Keratinocyte (primary cell): ENCODE measurements around the gene COTL1. TPM values are rescaled to one million over a fixed set of nuclear protein-coding genes. Genes with fewer than 3 reads are reported as not detected.
"Not testable (repeated sequence)": the region's sequence is repeated elsewhere in the genome, so short reads cannot be mapped to it uniquely, and the experiment has no call there.

ENCODE experiments used
- DNase-seq: peaks from one replicate; pipeline ENCODE4 v3.0.0-alpha.2; 2011; ENCODE audit warnings: low read depth, missing footprints, low spot score
- FAIRE-seq: peaks from 2 replicates; lab custom pipeline; 2011; peaks lifted over from hg19 to GRCh38; lab: Jason Lieb, UNC
- H2AFZ ChIP-seq: 2 replicates; pipeline ENCODE4 v1.6.0; 2012; ENCODE audit warnings: low read length, control low read depth, inconsistent platforms; ENCODE audit not compliant: control insufficient read depth
- H3K27ac ChIP-seq: 2 replicates; pipeline ENCODE4 v1.5.1; 2011; ENCODE audit warnings: low read length; ENCODE audit not compliant: control insufficient read depth, insufficient read depth
- H3K27me3 ChIP-seq: 3 replicates; pipeline ENCODE4 v1.6.0; 2011; ENCODE audit warnings: low read length; ENCODE audit not compliant: control insufficient read depth, insufficient read depth; ENCODE audit errors: extremely low read depth
- H3K36me3 ChIP-seq, 2 experiments: 2 replicates in 1 of 2; 3 replicates in 1 of 2; pipeline ENCODE4 v1.5.1; 2011; ENCODE audit warnings: low read length in 2 of 2, mild to moderate bottlenecking in 1 of 2; ENCODE audit not compliant: control insufficient read depth in 2 of 2, insufficient read depth in 2 of 2; ENCODE audit errors: extremely low read depth in 1 of 2
- H3K4me1 ChIP-seq: 3 replicates; pipeline ENCODE4 v1.5.1; 2011; ENCODE audit warnings: low read length; ENCODE audit not compliant: control insufficient read depth, insufficient read depth; ENCODE audit errors: extremely low read depth
- H3K4me2 ChIP-seq: 3 replicates; pipeline ENCODE4 v1.6.0; 2011; ENCODE audit warnings: low read depth, low read length; ENCODE audit not compliant: control insufficient read depth, insufficient read depth; ENCODE audit errors: extremely low read depth
- H3K4me3 ChIP-seq, 3 experiments: fragments of 200-600 bp in 1 of 3; sonication (generic) in 1 of 3; 2 replicates in 2 of 3; 3 replicates in 1 of 3; pipeline ENCODE4 v1.5.1; 2011 to 2016; ENCODE audit warnings: low read length in 3 of 3, mild to moderate bottlenecking in 3 of 3, control low read depth in 2 of 3, inconsistent platforms in 1 of 3, low read depth in 1 of 3, mixed read lengths in 1 of 3, mixed run types in 1 of 3, moderate library complexity in 1 of 3; ENCODE audit not compliant: control insufficient read depth in 2 of 3, insufficient read depth in 2 of 3; ENCODE audit errors: extremely low read depth in 1 of 3
- H3K79me2 ChIP-seq: 2 replicates; pipeline ENCODE4 v1.6.0; 2012; ENCODE audit warnings: low read length; ENCODE audit not compliant: control insufficient read depth, insufficient read depth
- H3K9ac ChIP-seq: 3 replicates; pipeline ENCODE4 v1.6.0; 2011; ENCODE audit warnings: low read length; ENCODE audit not compliant: control insufficient read depth, insufficient read depth; ENCODE audit errors: extremely low read depth
- H3K9me1 ChIP-seq: 3 replicates; pipeline ENCODE4 v1.6.0; 2011; ENCODE audit warnings: low read length; ENCODE audit not compliant: control insufficient read depth, insufficient read depth; ENCODE audit errors: extremely low read depth
- H3K9me3 ChIP-seq: 2 replicates; pipeline ENCODE4 v1.5.1; 2012; ENCODE audit warnings: low read depth, low read length; ENCODE audit not compliant: control insufficient read depth
- H4K20me1 ChIP-seq: 3 replicates; pipeline ENCODE4 v1.6.0; 2011; ENCODE audit warnings: low read length; ENCODE audit not compliant: control insufficient read depth, insufficient read depth; ENCODE audit errors: extremely low read depth
- EZH2 ChIP-seq: IDR thresholded peaks from one replicate; pipeline ENCODE4 v1.6.1; 2012; ENCODE audit warnings: inconsistent platforms, mild to moderate bottlenecking, low read length, moderate library complexity
- dilution Hi-C: fragments of 300-500 bp; cut with MboI; formaldehyde crosslinking; loops from one replicate; pipeline ENCODE4 v1.7.0; 2020; ENCODE audit warnings: low sequenced_read_pairs; ENCODE audit not compliant: extremely low pct_ligation_motif_present
- polyA plus RNA-seq, 5 experiments: library from polyadenylated mRNA; depleted of rRNA in 3 of 5; stranded (reverse) in 3 of 5; stranded (forward) in 1 of 5; unstranded in 1 of 5; fragments of >200 nt; gene quantifications; 1 replicate in 1 of 5; 2 replicates in 3 of 5; 3 replicates in 1 of 5; pipeline versions ENCODE4 v1.2.1 to v1.2.3, GENCODE V29; 2011 to 2012; ENCODE audit warnings: missing spikeins in 2 of 5, low read depth in 1 of 5, low replicate concordance in 1 of 5
- TF ChIP-seq, protein P1 (sequence below), 3 experiments: IDR thresholded peaks in 1 of 3; conservative IDR thresholded peaks in 1 of 3; optimal IDR thresholded peaks in 1 of 3; 2 replicates in 2 of 3; 3 replicates in 1 of 3; pipeline versions ENCODE3 to v1.5.1; 2011; ENCODE audit warnings: low read length in 3 of 3, mild to moderate bottlenecking in 3 of 3, moderate library complexity in 2 of 3, control low read depth in 1 of 3, inconsistent platforms in 1 of 3; ENCODE audit not compliant: insufficient read depth in 2 of 3; ENCODE audit errors: extremely low read depth in 1 of 3

COTL1 gene
- polyA plus RNA-seq, 1 donor (not counting 4 experiments of a cell fraction or from before 2014, with no cell fraction given) = 116 TPM

DNA sequence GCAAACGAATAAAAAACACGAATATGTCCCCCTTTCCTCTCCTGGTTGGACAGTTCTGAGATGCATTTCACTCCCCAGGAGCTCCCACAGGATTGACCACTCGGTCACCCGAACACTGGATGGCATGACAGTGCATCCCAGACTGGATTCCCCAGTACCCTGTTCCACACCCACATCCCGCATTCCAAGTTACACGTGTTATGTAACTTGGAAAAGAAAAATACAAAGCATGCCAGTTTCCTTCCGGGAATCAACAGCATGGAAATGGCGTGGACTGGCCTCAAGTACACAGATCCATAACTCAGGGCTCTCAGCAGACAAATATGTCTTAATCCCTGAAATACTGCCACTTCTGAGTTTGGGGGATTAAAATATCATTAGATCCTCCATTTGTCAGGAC lies 17.8 kb upstream of the COTL1 start:
- no peaks in the 10 kb centered on the region for H3K36me3 ChIP-seq
- H3K4me3 ChIP-seq = no peak overlapping the region
- H2AFZ ChIP-seq = peak overlapping the region; percentile 42
- no peak for DNase-seq
- no peak overlapping the region for H3K4me2 ChIP-seq
- H3K79me2 ChIP-seq = no peaks in the 10 kb centered on the region
- no peak overlapping the region for H3K9ac ChIP-seq
- no peaks in the 10 kb centered on the region for H3K9me3 ChIP-seq
- H3K4me1 ChIP-seq = peaks cover 4% of the 10 kb centered on the region
- no peak for FAIRE-seq
- dilution Hi-C loops = no loop called here
- no peaks in the 10 kb centered on the region for H3K27me3 ChIP-seq
- H3K9me1 ChIP-seq = no peaks in the 10 kb centered on the region
- H4K20me1 ChIP-seq = no peaks in the 10 kb centered on the region
- TF ChIP-seq, protein P1, sequence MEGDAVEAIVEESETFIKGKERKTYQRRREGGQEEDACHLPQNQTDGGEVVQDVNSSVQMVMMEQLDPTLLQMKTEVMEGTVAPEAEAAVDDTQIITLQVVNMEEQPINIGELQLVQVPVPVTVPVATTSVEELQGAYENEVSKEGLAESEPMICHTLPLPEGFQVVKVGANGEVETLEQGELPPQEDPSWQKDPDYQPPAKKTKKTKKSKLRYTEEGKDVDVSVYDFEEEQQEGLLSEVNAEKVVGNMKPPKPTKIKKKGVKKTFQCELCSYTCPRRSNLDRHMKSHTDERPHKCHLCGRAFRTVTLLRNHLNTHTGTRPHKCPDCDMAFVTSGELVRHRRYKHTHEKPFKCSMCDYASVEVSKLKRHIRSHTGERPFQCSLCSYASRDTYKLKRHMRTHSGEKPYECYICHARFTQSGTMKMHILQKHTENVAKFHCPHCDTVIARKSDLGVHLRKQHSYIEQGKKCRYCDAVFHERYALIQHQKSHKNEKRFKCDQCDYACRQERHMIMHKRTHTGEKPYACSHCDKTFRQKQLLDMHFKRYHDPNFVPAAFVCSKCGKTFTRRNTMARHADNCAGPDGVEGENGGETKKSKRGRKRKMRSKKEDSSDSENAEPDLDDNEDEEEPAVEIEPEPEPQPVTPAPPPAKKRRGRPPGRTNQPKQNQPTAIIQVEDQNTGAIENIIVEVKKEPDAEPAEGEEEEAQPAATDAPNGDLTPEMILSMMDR (optimal IDR thresholded peaks at IDR 0.05 in 1 of 3, IDR thresholded peaks at IDR 0.05 in 1 of 3, conservative IDR thresholded peaks at IDR 0.05 in 1 of 3; ENCODE audit: extremely low read depth in 1 of 3, insufficient read depth in 2 of 3, low read length in 3 of 3) = no peak
- no peak for TF ChIP-seq EZH2
- H3K27ac ChIP-seq = no peak overlapping the region

DNA sequence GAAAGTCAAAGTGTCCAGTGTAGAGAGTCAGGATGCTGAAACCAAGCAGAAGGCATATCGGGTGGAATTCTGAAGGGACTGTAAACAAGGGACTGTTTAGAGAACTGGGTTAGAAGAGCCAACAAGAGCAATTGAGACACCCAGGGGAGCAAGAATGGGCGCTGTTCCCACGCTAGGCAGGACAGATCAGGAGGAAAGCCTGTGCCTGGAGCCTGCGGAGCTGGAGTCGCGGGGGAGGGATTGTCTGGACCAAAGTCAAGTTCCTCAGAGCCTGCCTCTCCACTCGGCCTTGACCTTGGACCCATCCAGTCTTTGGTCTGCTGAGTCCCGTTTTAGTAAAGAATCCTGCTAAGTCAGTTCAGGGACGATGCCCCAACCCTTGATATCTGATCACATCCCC lies 15.7 kb upstream of the COTL1 start:
- no peak overlapping the region for H3K4me3 ChIP-seq
- H3K9me1 ChIP-seq = no peaks in the 10 kb centered on the region
- H3K9ac ChIP-seq = no peak overlapping the region
- TF ChIP-seq, protein P1 (optimal IDR thresholded peaks at IDR 0.05 in 1 of 3, IDR thresholded peaks at IDR 0.05 in 1 of 3, conservative IDR thresholded peaks at IDR 0.05 in 1 of 3; ENCODE audit: extremely low read depth in 1 of 3, insufficient read depth in 2 of 3, low read length in 3 of 3) = no peak
- no peak for TF ChIP-seq EZH2
- DNase-seq (no peak), FAIRE-seq (no peak)
- no peak overlapping the region for H3K4me2 ChIP-seq
- no peaks in the 10 kb centered on the region for H3K79me2 ChIP-seq
- H3K36me3 ChIP-seq = no peaks in the 10 kb centered on the region
- H3K27me3 ChIP-seq = no peaks in the 10 kb centered on the region
- dilution Hi-C loops = no loop called here
- no peak overlapping the region for H3K27ac ChIP-seq
- no peaks in the 10 kb centered on the region for H3K9me3 ChIP-seq
- H3K4me1 ChIP-seq = peaks cover 4% of the 10 kb centered on the region
- H4K20me1 ChIP-seq = no peaks in the 10 kb centered on the region
- H2AFZ ChIP-seq = no peak overlapping the region

DNA sequence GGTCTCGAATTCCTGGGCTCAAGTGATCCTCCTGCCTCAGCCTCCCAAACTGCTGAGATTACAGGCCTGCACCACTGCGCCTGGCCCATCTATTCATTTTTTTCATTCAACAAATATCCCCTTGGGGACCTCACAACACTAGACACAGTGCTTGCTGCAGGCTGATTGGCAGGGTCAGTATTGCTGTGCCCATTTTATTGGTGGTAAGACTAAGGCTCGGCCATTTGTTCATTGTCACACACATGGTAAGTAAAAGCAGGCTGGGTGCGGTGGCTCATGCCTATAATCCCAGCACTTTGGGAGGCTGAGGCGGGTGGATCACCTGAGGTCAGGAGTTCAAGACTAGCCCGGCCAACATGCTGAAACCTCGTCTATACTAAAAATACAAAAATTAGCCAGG lies 15.0 kb upstream of the COTL1 start:
- dilution Hi-C loops = not testable (repeated sequence)

More for the DNA sequence above, 15.0 kb upstream of the COTL1 start:
- not testable (repeated sequence) for H2AFZ ChIP-seq, H3K4me2 ChIP-seq, FAIRE-seq, H3K79me2 ChIP-seq, H3K4me3 ChIP-seq, H3K27me3 ChIP-seq, DNase-seq, H3K4me1 ChIP-seq, H4K20me1 ChIP-seq, H3K9ac ChIP-seq, H3K27ac ChIP-seq, H3K36me3 ChIP-seq, H3K9me1 ChIP-seq, H3K9me3 ChIP-seq
